H9 (cell line): ENCODE measurements around the gene DTWD2. TPM values are rescaled to one million over a fixed set of nuclear protein-coding genes. Genes with fewer than 3 reads are reported as not detected.

Experiments used
- DNase-seq: peaks from one replicate; pipeline ENCODE4 v3.0.0-alpha.2; 2017
- H2AFZ ChIP-seq: one replicate; pipeline ENCODE4 v1.6.1; 2013; ENCODE audit warnings: mild to moderate bottlenecking, low read length, control low read depth, moderate library complexity
- H2AK5ac ChIP-seq: 2 replicates; pipeline ENCODE4 v1.6.1; 2013; ENCODE audit warnings: low read length, control low read depth, mixed read lengths; ENCODE audit not compliant: insufficient read length
- H2BK120ac ChIP-seq: one replicate; pipeline ENCODE4 v1.6.1; 2013; ENCODE audit warnings: low read depth, mild to moderate bottlenecking, low read length, control low read depth, inconsistent platforms; ENCODE audit not compliant: poor library complexity, severe bottlenecking
- H2BK12ac ChIP-seq: 2 replicates; pipeline ENCODE4 v1.6.1; 2013; ENCODE audit warnings: low read length, control low read depth, mixed read lengths, low read depth; ENCODE audit not compliant: insufficient read length
- H2BK15ac ChIP-seq: 2 replicates; pipeline ENCODE4 v1.6.1; 2013; ENCODE audit warnings: low read depth, low read length, control low read depth
- H2BK20ac ChIP-seq: one replicate; pipeline ENCODE4 v1.6.1; 2013; ENCODE audit warnings: low read depth, mild to moderate bottlenecking, low read length, control low read depth, inconsistent platforms; ENCODE audit not compliant: poor library complexity, severe bottlenecking
- H2BK5ac ChIP-seq: 2 replicates; pipeline ENCODE4 v1.6.1; 2013; ENCODE audit warnings: low read length, control low read depth, mixed read lengths; ENCODE audit not compliant: insufficient read length
- H3K14ac ChIP-seq: 2 replicates; pipeline ENCODE4 v1.6.1; 2013; ENCODE audit warnings: low read length, control low read depth; ENCODE audit not compliant: insufficient read depth
- H3K18ac ChIP-seq: 2 replicates; pipeline ENCODE4 v1.6.1; 2013; ENCODE audit warnings: low read depth, mild to moderate bottlenecking, mixed read lengths, low read length, control low read depth; ENCODE audit not compliant: insufficient read length
- H3K23ac ChIP-seq: 2 replicates; pipeline ENCODE4 v1.6.1; 2013; ENCODE audit warnings: low read length, control low read depth, mixed read lengths, low read depth; ENCODE audit not compliant: insufficient read length
- H3K23me2 ChIP-seq: 2 replicates; pipeline ENCODE4 v1.6.1; 2013; ENCODE audit warnings: low read depth, mild to moderate bottlenecking, mixed read lengths, low read length, control low read depth; ENCODE audit not compliant: insufficient read length, poor library complexity, severe bottlenecking
- H3K27ac ChIP-seq: 2 replicates; pipeline ENCODE4 v1.5.1; 2013; ENCODE audit warnings: low read length, control low read depth, mixed read lengths, low read depth; ENCODE audit not compliant: insufficient read length
- H3K27me3 ChIP-seq: 2 replicates; pipeline ENCODE4 v1.6.1; 2013; ENCODE audit warnings: low read length, control low read depth, inconsistent platforms; ENCODE audit not compliant: insufficient read depth
- H3K4ac ChIP-seq: 2 replicates; pipeline ENCODE4 v1.6.1; 2013; ENCODE audit warnings: low read depth, mild to moderate bottlenecking, control low read depth, inconsistent platforms, low read length, moderate library complexity
- H3K4me1 ChIP-seq: 2 replicates; pipeline ENCODE4 v1.6.1; 2013; ENCODE audit warnings: low read length, control low read depth, inconsistent platforms; ENCODE audit not compliant: insufficient read depth
- H3K4me2 ChIP-seq: 2 replicates; pipeline ENCODE4 v1.6.1; 2013; ENCODE audit warnings: low read length, control low read depth, mixed read lengths; ENCODE audit not compliant: insufficient read length, insufficient read depth
- H3K56ac ChIP-seq: 2 replicates; pipeline ENCODE4 v1.6.1; 2013; ENCODE audit warnings: low read depth, mild to moderate bottlenecking, mixed read lengths, low read length, control low read depth; ENCODE audit not compliant: insufficient read length
- H3K79me1 ChIP-seq: 2 replicates; pipeline ENCODE4 v1.6.1; 2013; ENCODE audit warnings: low read depth, mild to moderate bottlenecking, moderate library complexity, low read length, control low read depth, inconsistent platforms; ENCODE audit not compliant: insufficient read depth, poor library complexity, severe bottlenecking
- H3K79me2 ChIP-seq: 2 replicates; pipeline ENCODE4 v1.6.1; 2013; ENCODE audit warnings: low read length, control low read depth, inconsistent platforms; ENCODE audit not compliant: insufficient read depth
- H3K9ac ChIP-seq: 2 replicates; pipeline ENCODE4 v1.6.1; 2013; ENCODE audit warnings: low read length, control low read depth, mixed read lengths; ENCODE audit not compliant: insufficient read length; ENCODE audit errors: extremely low read depth
- H3K9me3 ChIP-seq: one replicate; pipeline ENCODE4 v1.6.1; 2013; ENCODE audit warnings: low read depth, low read length, inconsistent platforms; ENCODE audit not compliant: control insufficient read depth
- H3T11ph ChIP-seq: one replicate; pipeline ENCODE4 v1.6.1; 2013; ENCODE audit warnings: mild to moderate bottlenecking, low read length, control low read depth, inconsistent platforms
- H4K20me1 ChIP-seq: one replicate; pipeline ENCODE4 v1.6.1; 2013; ENCODE audit not compliant: control insufficient read depth, insufficient read length, insufficient read depth
- H4K5ac ChIP-seq: 2 replicates; pipeline ENCODE4 v1.6.1; 2013; ENCODE audit warnings: low read depth, mild to moderate bottlenecking, mixed read lengths, low read length, control low read depth; ENCODE audit not compliant: insufficient read length
- H4K8ac ChIP-seq: replicated peaks from 2 replicates; pipeline ENCODE4 v1.6.1; 2013; ENCODE audit warnings: low read length, control low read depth, mixed read lengths, low read depth; ENCODE audit not compliant: insufficient read length
- H4K91ac ChIP-seq: 2 replicates; pipeline ENCODE4 v1.6.1; 2013; ENCODE audit warnings: low read depth, mild to moderate bottlenecking, moderate library complexity, mixed read lengths, low read length, control low read depth; ENCODE audit not compliant: insufficient read length
- H3K27ac Mint-ChIP-seq, 3 experiments: 2 replicates in 2 of 3; 3 replicates in 1 of 3; pipeline ENCODE4 v1.8.0; 2020 to 2021; ENCODE audit warnings: mixed read lengths in 3 of 3, mild to moderate bottlenecking in 1 of 3, moderate library complexity in 1 of 3
- H3K27me3 Mint-ChIP-seq: 2 replicates; pipeline ENCODE4 v1.8.0; 2021; ENCODE audit warnings: low read depth, mild to moderate bottlenecking, moderate library complexity, mixed read lengths
- H3K36me3 Mint-ChIP-seq, 3 experiments: 2 replicates in 2 of 3; 3 replicates in 1 of 3; pipeline ENCODE4 v1.8.0; 2020 to 2021; ENCODE audit warnings: low read depth in 3 of 3, mixed read lengths in 3 of 3; ENCODE audit not compliant: insufficient read depth in 1 of 3
- H3K4me1 Mint-ChIP-seq, 2 experiments: 2 replicates each; pipeline ENCODE4 v1.8.0; 2020; ENCODE audit warnings: mixed read lengths in 2 of 2
- H3K4me3 Mint-ChIP-seq, 2 experiments: 2 replicates in 1 of 2; 3 replicates in 1 of 2; pipeline ENCODE4 v1.8.0; 2020 to 2021; ENCODE audit warnings: mild to moderate bottlenecking in 2 of 2, mixed read lengths in 2 of 2, moderate library complexity in 1 of 2
- H3K9me3 Mint-ChIP-seq, 2 experiments: 2 replicates in 1 of 2; 3 replicates in 1 of 2; pipeline ENCODE4 v1.8.0; 2020; ENCODE audit warnings: mild to moderate bottlenecking in 2 of 2, mixed read lengths in 2 of 2, moderate library complexity in 1 of 2
- WGBS: extraction: QIAGEN DNeasy Blood & Tissue Kit; methylation state at CpG from one replicate; pipeline ENCODE4 v1.1.7; 2013; ENCODE audit warnings: missing lambda C conversion rate, low lambda C conversion rate, mixed read lengths; ENCODE audit not compliant: insufficient read length; ENCODE audit errors: extremely low coverage; 5-methylcytosine and 5-hydroxymethylcytosine counted together
- total RNA-seq: library from RNA; stranded (reverse); gene quantifications from 2 replicates; pipeline ENCODE4 v1.2.1, GENCODE V29; 2021
- TF ChIP-seq, protein P1 (sequence below): fragments of 200-600 bp; sonication (generic); conservative IDR thresholded peaks from 3 replicates; pipeline ENCODE4 v1.8.0; 2021; ENCODE audit warnings: antibody characterized with exemption, mild to moderate bottlenecking

The DTWD2 gene
- total RNA-seq, 1 experiment from 2014 or later: 10.8 TPM

DNA sequence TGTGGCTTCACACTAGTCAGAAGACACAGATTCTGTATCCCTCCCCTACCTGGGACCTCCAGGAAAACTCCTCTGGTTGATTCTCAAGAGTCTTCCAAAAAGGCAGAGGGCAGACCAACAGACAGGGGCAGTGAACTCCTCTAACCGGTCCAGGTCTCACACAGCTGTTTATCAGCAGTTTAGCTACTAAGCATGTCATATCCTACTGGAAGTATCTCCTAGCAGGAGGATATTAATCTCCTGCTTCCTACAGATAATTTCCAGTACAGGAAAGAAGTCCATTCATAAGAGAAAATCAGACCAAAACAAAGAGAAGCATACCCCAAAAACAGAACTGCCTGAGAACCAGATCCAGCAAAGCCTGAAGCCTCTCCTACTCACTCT, 64.3 kb downstream of the DTWD2 start:
- peak overlapping the region in 1 of 3 experiments; percentile 42; a peak in 2 of 7 replicates for H3K27ac Mint-ChIP-seq

More for the DNA sequence above, 64.3 kb downstream of the DTWD2 start:
- Histone ChIP-seq H3K9me3 (no peaks in the 10 kb centered on the region), H2BK20ac (no peak overlapping the region), H2AFZ (no peak overlapping the region), H3K9ac (no peak overlapping the region), H3K27ac (no peak overlapping the region), H3K56ac (no peak overlapping the region), H3K14ac (no peak overlapping the region), H3K23me2 (no peaks in the 10 kb centered on the region), H3K79me1 (no peaks in the 10 kb centered on the region), H2AK5ac (no peak overlapping the region), H2BK5ac (no peak overlapping the region), H4K20me1 (no peaks in the 10 kb centered on the region), H3K4me2 (no peak overlapping the region), H2BK15ac (no peak overlapping the region), H3K79me2 (no peaks in the 10 kb centered on the region), H4K91ac (no peak overlapping the region), H4K5ac (no peak overlapping the region), H2BK12ac (no peak overlapping the region), H3K23ac (no peak overlapping the region), H4K8ac (no peak overlapping the region), H3T11ph (no peak overlapping the region), H3K27me3 (no peaks in the 10 kb centered on the region), H2BK120ac (no peak overlapping the region), H3K4ac (no peak overlapping the region), H3K18ac (no peak overlapping the region), H3K4me1 (peaks cover 4% of the 10 kb centered on the region; the same call in 1 of the 2 replicates)
- WGBS: no CpG with 5 or more reads among the region's 1 CpG
- Mint-ChIP-seq H3K36me3 (peaks cover 2 to 11% (median 8%) of the 10 kb centered on the region in 3 experiments; a peak in 5 of 7 replicates), H3K4me1 (peaks cover 15 to 23% of the 10 kb centered on the region in 2 experiments), H3K9me3 (no peaks in the 10 kb centered on the region; a peak in 1 of 5 replicates), H3K4me3 (no peak overlapping the region; a peak in 1 of 5 replicates), H3K27me3 (no peaks in the 10 kb centered on the region)
- DNase-seq: no peak
- TF ChIP-seq, protein P1, sequence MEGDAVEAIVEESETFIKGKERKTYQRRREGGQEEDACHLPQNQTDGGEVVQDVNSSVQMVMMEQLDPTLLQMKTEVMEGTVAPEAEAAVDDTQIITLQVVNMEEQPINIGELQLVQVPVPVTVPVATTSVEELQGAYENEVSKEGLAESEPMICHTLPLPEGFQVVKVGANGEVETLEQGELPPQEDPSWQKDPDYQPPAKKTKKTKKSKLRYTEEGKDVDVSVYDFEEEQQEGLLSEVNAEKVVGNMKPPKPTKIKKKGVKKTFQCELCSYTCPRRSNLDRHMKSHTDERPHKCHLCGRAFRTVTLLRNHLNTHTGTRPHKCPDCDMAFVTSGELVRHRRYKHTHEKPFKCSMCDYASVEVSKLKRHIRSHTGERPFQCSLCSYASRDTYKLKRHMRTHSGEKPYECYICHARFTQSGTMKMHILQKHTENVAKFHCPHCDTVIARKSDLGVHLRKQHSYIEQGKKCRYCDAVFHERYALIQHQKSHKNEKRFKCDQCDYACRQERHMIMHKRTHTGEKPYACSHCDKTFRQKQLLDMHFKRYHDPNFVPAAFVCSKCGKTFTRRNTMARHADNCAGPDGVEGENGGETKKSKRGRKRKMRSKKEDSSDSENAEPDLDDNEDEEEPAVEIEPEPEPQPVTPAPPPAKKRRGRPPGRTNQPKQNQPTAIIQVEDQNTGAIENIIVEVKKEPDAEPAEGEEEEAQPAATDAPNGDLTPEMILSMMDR: no peak
